ENCODE measurements around the gene MYOCD. TPM values are rescaled to one million over a fixed set of nuclear protein-coding genes. Genes with fewer than 3 reads are reported as not detected.

MYOCD gene
- total RNA-seq, 1 experiment from 2014 or later: not detected

GRCh38 chr17:12616161-12616560, 49.5 kb upstream of the MYOCD start:
- POLR2A ChIA-PET: no interaction called here
- no TSS peak for BruUV-seq (replicated peaks)
- TF ChIP-seq, protein P1, sequence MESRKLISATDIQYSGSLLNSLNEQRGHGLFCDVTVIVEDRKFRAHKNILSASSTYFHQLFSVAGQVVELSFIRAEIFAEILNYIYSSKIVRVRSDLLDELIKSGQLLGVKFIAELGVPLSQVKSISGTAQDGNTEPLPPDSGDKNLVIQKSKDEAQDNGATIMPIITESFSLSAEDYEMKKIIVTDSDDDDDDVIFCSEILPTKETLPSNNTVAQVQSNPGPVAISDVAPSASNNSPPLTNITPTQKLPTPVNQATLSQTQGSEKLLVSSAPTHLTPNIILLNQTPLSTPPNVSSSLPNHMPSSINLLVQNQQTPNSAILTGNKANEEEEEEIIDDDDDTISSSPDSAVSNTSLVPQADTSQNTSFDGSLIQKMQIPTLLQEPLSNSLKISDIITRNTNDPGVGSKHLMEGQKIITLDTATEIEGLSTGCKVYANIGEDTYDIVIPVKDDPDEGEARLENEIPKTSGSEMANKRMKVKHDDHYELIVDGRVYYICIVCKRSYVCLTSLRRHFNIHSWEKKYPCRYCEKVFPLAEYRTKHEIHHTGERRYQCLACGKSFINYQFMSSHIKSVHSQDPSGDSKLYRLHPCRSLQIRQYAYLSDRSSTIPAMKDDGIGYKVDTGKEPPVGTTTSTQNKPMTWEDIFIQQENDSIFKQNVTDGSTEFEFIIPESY (IDR thresholded peaks at IDR 0.05; ENCODE audit: extremely low read depth, insufficient replicate concordance, low read length): no peak
- TF ChIP-seq FOSL1 (IDR thresholded peaks at IDR 0.05; ENCODE audit: low read depth) (no peak), POLR2AphosphoS5 (IDR thresholded peaks at IDR 0.05; ENCODE audit: low read depth, low read length) (no peak)

DNA sequence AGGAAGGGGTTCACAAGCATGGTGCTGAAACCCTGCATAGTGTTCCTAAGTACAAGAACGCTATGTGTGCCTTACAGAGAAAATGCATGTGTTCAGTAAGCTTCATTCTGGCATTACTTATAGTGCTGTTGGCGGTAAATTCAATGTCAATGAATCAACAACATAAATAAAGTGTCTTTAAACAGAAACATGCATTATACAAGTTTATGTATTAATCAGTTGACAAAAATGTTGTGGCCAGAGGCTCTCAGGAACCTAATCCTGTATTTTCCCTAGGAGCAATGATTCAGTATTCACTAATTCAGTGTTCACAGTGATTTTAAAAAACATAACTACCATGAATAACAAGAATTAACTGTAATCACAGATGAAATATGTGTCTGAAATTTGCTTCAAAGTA, 47.1 kb upstream of the MYOCD start:
- BruUV-seq (replicated peaks): no TSS peak
- H2AFZ ChIP-seq (ENCODE audit: low read depth, low read length, poor library complexity, severe bottlenecking): no peak overlapping the region
- H3K9me3 ChIP-seq (ENCODE audit: control insufficient read depth in 1 of 2, insufficient read depth in 1 of 2, low read depth in 1 of 2, low read length in 2 of 2): no peaks in the 10 kb centered on the region
- no peaks in the 10 kb centered on the region for H4K20me1 ChIP-seq (ENCODE audit: insufficient read depth)
- H3K4me1 ChIP-seq (ENCODE audit: control insufficient read depth in 1 of 2, insufficient read depth in 2 of 2, low read length in 2 of 2): no peaks in the 10 kb centered on the region
- RAD21 ChIA-PET (ENCODE audit: low non-redundant PET in 1 of 2, low total read pairs in 2 of 2, uncharacterized antibody in 2 of 2, unreplicated experiment in 2 of 2): no interaction called here
- H3K4me3 ChIP-seq (replicated peaks in 1 of 2; ENCODE audit: low read depth in 1 of 2, low read length in 2 of 2): no peak overlapping the region
- H3K27me3 ChIP-seq (ENCODE audit: insufficient read depth, low read length): peaks cover 29% of the 10 kb centered on the region
- H3K36me3 ChIP-seq (ENCODE audit: control insufficient read depth in 1 of 2, insufficient read depth in 2 of 2, low read length in 2 of 2): no peaks in the 10 kb centered on the region
- no peak overlapping the region for H3K27ac ChIP-seq (ENCODE audit: low read depth, low read length)
- DNase-seq (ENCODE audit: low read depth, low spot score) (no peak), ATAC-seq (no peak)
- TF ChIP-seq REST (IDR thresholded peaks at IDR 0.05; ENCODE audit: low read depth): no peak
- H3K4me2 ChIP-seq (ENCODE audit: low read length): no peak overlapping the region
- no peak overlapping the region for H3K9ac ChIP-seq (ENCODE audit: low read length)
- H3K79me2 ChIP-seq (ENCODE audit: insufficient read depth, low read length): no peaks in the 10 kb centered on the region
- POLR2A ChIA-PET: no interaction called here
- H3K9me2 ChIP-seq (ENCODE audit: insufficient read depth): no peaks in the 10 kb centered on the region
- intact Hi-C loops (cut with micrococcal nuclease): no loop called here
- CTCF ChIA-PET: no interaction called here

More at GRCh38 chr17:12616161-12616560, 49.5 kb upstream of the MYOCD start:
- H3K36me3 ChIP-seq (ENCODE audit: control insufficient read depth in 1 of 2, insufficient read depth in 2 of 2, low read length in 2 of 2): no peaks in the 10 kb centered on the region
- DNase-seq (ENCODE audit: low read depth, low spot score) (no peak), ATAC-seq (no peak)
- no peaks in the 10 kb centered on the region for H3K79me2 ChIP-seq (ENCODE audit: insufficient read depth, low read length)
- no peaks in the 10 kb centered on the region for H3K4me1 ChIP-seq (ENCODE audit: control insufficient read depth in 1 of 2, insufficient read depth in 2 of 2, low read length in 2 of 2)
- H4K20me1 ChIP-seq (ENCODE audit: insufficient read depth): no peaks in the 10 kb centered on the region
- H3K27ac ChIP-seq (ENCODE audit: low read depth, low read length): no peak overlapping the region
- intact Hi-C loops (cut with micrococcal nuclease): no loop called here
- H3K9ac ChIP-seq (ENCODE audit: low read length): no peak overlapping the region
- H3K4me3 ChIP-seq (replicated peaks in 1 of 2; ENCODE audit: low read depth in 1 of 2, low read length in 2 of 2): no peak overlapping the region
- H3K9me3 ChIP-seq (ENCODE audit: control insufficient read depth in 1 of 2, insufficient read depth in 1 of 2, low read depth in 1 of 2, low read length in 2 of 2): no peaks in the 10 kb centered on the region
- H2AFZ ChIP-seq (ENCODE audit: low read depth, low read length, poor library complexity, severe bottlenecking): no peak overlapping the region
- no peak overlapping the region for H3K4me2 ChIP-seq (ENCODE audit: low read length)
- CTCF ChIA-PET: no interaction called here
- H3K27me3 ChIP-seq (ENCODE audit: insufficient read depth, low read length): peaks cover 42% of the 10 kb centered on the region
- RAD21 ChIA-PET (ENCODE audit: low non-redundant PET in 1 of 2, low total read pairs in 2 of 2, uncharacterized antibody in 2 of 2, unreplicated experiment in 2 of 2): no interaction called here
- H3K9me2 ChIP-seq (ENCODE audit: insufficient read depth): no peaks in the 10 kb centered on the region
